Activated T-helper 1 cell treated with anti-CD3 and anti-CD28 coated beads, Interleukin-12 subunit alpha, Interleukin-12 subunit beta, Interleukin-2, Interleukin-4 antibody, amounts not matched to agents 30 ng/mL and 10 ng/mL and 1 ng/mL, durations not matched to agents 14 hours and 24 hours and 36 hours (primary cell): ENCODE data around the gene BCAS3. TPM values are rescaled to one million over a fixed set of nuclear protein-coding genes. Genes with fewer than 3 reads are reported as not detected.

Experiments
- DNase-seq: peaks from one replicate; pipeline ENCODE4 v3.0.0; 2021; ENCODE audit warnings: low spot score
- H3K27ac Mint-ChIP-seq: one replicate; pipeline ENCODE4 v1.8.0; 2021; ENCODE audit warnings: mild to moderate bottlenecking, mixed read lengths
- H3K27me3 Mint-ChIP-seq: one replicate; pipeline ENCODE4 v1.8.0; 2022; ENCODE audit warnings: mild to moderate bottlenecking, moderate library complexity, mixed read lengths; ENCODE audit not compliant: insufficient read depth
- H3K36me3 Mint-ChIP-seq: one replicate; pipeline ENCODE4 v1.8.0; 2021; ENCODE audit warnings: low read depth, mixed read lengths
- H3K4me1 Mint-ChIP-seq: one replicate; pipeline ENCODE4 v1.8.0; 2021; ENCODE audit warnings: low read depth, mixed read lengths
- H3K4me3 Mint-ChIP-seq: one replicate; pipeline ENCODE4 v1.8.0; 2021; ENCODE audit warnings: mild to moderate bottlenecking, moderate library complexity, mixed read lengths
- H3K9me3 Mint-ChIP-seq: one replicate; pipeline ENCODE4 v1.8.0; 2021; ENCODE audit warnings: mixed read lengths
- intact Hi-C: fragments of 100-400 bp; cut with micrococcal nuclease; formaldehyde crosslinking; loops from one replicate; pipeline ENCODE4 v1.15.1; 2024
- total RNA-seq: library from RNA; stranded (reverse); gene quantifications from 2 replicates; pipeline ENCODE4 v1.2.3, GENCODE V29; 2022

Gene BCAS3
- total RNA-seq, 1 donor from 2014 or later, result 8.3 TPM

DNA sequence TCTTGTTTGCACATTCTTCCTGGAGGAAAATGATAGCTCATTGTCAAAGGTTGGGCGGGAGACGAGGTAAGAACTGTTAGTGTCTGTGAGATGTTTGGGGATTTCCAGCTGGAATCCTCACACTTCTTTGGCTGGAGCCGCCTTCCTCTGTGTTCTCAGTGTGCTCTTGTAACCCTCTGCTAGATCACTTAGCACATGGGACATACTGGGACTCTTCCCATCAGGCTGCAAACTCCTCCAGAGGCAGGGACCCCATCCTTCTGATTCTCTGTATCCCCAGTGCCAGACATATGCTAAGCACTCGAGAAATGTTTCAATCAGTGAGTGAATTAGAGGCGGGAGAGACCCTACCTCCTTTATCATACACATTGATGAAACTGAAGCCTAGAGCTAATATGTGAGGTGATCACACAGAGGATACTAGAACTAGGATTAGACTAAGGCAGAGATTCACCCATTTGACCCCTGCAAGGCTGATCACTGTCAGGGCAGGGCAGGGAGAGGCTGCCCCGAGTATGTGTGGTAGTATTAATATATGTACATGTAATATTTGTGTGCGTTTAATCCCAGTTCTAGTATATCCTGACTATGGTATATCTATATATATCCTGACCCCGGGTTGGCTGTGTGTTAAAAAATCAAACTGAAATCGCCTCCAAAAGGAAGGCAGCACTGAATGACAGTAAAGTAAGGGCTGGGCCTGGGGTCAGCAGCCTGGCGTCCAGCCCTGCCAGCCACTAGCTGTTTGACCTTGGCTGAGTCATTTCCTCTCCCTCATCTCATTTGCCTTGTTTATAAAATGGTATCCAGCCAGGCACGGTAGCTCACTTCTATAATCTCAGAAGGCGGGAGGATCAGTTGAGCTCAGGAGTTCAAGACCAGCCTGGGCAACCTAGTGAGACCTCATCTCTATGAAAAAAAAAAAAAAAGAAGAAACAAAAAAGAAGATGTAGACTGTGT lies 646.5 kb downstream of the BCAS3 start:
- DNase-seq, result no peak
- Mint-ChIP-seq H3K4me1 (no peaks in the 10 kb centered on the region), H3K4me3 (no peak overlapping the region), H3K27me3 (peaks cover 6% of the 10 kb centered on the region), H3K27ac (no peak overlapping the region), H3K36me3 (no peaks in the 10 kb centered on the region), H3K9me3 (no peaks in the 10 kb centered on the region)
- intact Hi-C loops, result no loop called here

DNA sequence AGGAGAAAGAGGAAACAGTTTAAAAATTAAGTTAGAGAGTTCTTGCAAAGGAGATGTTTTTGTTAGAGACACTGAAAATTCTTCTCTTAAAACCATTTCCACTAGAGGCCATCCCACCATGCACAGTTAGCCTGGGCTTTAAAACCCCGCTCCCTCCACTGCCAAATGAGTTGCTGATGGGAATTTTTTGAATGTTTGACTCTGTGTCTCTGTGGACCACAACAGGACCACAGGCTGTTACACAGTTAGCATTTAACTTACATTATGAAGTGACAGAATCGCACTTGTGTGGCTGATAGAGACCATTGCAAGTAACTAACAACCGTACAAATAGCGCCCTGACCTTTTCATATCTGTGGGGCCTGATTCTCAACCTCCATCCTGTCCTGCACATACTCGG lies 647.3 kb downstream of the BCAS3 start:
- H3K27me3 Mint-ChIP-seq, result peaks cover 6% of the 10 kb centered on the region
- no peaks in the 10 kb centered on the region for H3K36me3 Mint-ChIP-seq
- no peaks in the 10 kb centered on the region for H3K9me3 Mint-ChIP-seq
- no peak overlapping the region for H3K27ac Mint-ChIP-seq
- DNase-seq, result no peak
- H3K4me1 Mint-ChIP-seq, result no peaks in the 10 kb centered on the region
- intact Hi-C loops, result no loop called here
- no peak overlapping the region for H3K4me3 Mint-ChIP-seq

- Mint-ChIP-seq H3K27ac (no peak overlapping the region), H3K4me3 (no peak overlapping the region), H3K4me1 (no peaks in the 10 kb centered on the region)
Observed at GRCh38 chr17:61325382-61326073, 647.9 kb downstream of the BCAS3 start.

DNA sequence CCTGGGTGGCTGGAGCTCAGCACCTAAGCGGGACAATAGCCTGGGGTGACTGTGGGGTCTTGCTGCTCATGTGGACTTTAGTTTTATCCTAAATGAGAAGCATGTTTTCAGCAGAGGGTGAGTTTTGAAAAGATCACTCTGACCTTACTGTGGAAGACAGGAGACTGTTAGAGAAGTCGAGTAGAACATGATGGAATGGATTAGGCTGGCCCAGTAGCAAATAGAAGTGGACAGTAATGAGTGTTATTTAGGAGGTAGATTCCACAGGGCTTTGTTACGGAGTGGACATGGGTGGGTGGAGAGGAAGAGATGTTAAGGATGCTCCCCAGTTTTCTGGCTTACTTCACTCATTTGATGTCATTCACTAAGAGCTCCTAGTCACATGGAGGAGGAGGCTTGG lies 648.7 kb downstream of the BCAS3 start:
- H3K4me1 Mint-ChIP-seq, result no peaks in the 10 kb centered on the region
- H3K27ac Mint-ChIP-seq, result no peak overlapping the region
- no peak overlapping the region for H3K4me3 Mint-ChIP-seq
- no peak for DNase-seq
- intact Hi-C loops, result no loop called here
- H3K27me3 Mint-ChIP-seq, result peaks cover 6% of the 10 kb centered on the region
- no peaks in the 10 kb centered on the region for H3K36me3 Mint-ChIP-seq
- no peaks in the 10 kb centered on the region for H3K9me3 Mint-ChIP-seq

More at GRCh38 chr17:61325382-61326073, 647.9 kb downstream of the BCAS3 start:
- Mint-ChIP-seq H3K27me3 (peaks cover 6% of the 10 kb centered on the region), H3K36me3 (no peaks in the 10 kb centered on the region), H3K9me3 (no peaks in the 10 kb centered on the region)
- no peak for DNase-seq
- intact Hi-C loops, result no loop called here

DNA sequence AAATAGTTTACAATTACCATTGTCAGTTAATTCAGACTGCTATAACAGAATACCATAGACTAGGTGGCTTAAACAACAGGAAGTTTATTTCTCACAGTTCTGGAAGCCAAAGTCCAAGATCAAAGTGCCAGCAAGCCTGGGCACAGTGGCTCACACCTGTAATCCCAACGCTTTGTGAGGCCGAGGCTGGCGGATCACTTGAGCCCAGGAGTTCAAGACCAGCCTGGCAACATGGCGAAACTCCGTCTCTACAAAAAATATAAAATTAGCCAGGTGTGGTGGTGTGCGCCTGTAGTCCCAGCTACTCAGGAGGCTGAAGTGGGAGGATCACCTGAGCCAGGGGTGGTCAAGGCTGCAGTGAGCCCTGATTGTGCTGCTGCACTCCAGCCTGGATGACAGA lies 650.7 kb downstream of the BCAS3 start:
- Mint-ChIP-seq H3K4me1 (no peaks in the 10 kb centered on the region), H3K36me3 (no peaks in the 10 kb centered on the region), H3K4me3 (no peak overlapping the region), H3K27me3 (peaks cover 4% of the 10 kb centered on the region), H3K27ac (no peak overlapping the region), H3K9me3 (no peaks in the 10 kb centered on the region)
- intact Hi-C loops, result no loop called here
- no peak for DNase-seq

GRCh38 chr17:61330174-61331150 lies 652.8 kb downstream of the BCAS3 start:
- H3K27ac Mint-ChIP-seq, result no peak overlapping the region

DNA sequence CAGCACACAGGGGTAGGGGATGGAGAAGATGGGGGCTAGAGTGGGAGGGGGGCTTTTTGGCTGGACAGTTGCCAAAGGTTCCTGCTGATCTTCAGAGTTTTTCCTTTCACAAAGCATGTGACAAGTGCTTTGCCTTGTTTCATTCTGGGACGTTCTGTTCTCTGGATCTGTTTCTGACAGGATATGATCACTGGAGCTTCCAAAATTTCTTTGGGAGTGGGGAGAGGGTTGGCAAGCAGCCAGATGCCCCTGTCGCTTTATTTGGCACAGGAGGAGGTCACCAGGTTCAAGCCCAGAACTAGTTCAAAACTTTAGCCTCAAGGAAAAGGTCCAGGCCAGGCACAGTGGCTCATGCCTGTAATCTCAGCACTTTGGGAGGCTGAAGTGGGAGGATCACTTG lies 653.5 kb downstream of the BCAS3 start:
- Mint-ChIP-seq H3K36me3 (no peaks in the 10 kb centered on the region), H3K4me3 (no peak overlapping the region), H3K27ac (no peak overlapping the region), H3K4me1 (no peaks in the 10 kb centered on the region), H3K9me3 (no peaks in the 10 kb centered on the region), H3K27me3 (no peaks in the 10 kb centered on the region)
- intact Hi-C loops, result no loop called here
- no peak for DNase-seq

More at GRCh38 chr17:61330174-61331150, 652.8 kb downstream of the BCAS3 start:
- no peaks in the 10 kb centered on the region for H3K4me1 Mint-ChIP-seq
- intact Hi-C loops, result no loop called here
- no peak overlapping the region for H3K4me3 Mint-ChIP-seq
- DNase-seq, result no peak
- no peaks in the 10 kb centered on the region for H3K9me3 Mint-ChIP-seq
- no peaks in the 10 kb centered on the region for H3K36me3 Mint-ChIP-seq
- H3K27me3 Mint-ChIP-seq, result no peaks in the 10 kb centered on the region

DNA sequence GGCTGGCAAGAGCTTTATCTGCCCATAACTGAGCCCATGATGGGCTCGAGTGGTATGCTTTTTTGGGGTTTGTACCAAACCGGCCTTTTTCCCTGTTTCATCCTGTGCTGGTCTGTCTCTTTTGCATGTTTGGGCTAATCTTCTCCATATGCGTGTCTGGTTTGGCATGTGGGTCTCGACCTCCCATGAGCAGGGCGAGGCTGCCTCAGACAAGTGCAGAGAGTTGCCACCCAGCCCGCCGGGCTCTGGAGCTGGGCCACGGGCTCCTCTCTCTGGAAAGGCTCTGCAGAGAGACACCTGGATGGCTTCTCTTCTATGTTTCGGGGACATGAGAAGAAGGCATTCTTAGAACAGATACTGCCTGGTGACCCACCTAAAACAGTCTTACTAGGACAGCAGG lies 654.2 kb downstream of the BCAS3 start:
- no peak for DNase-seq
- Mint-ChIP-seq H3K4me3 (no peak overlapping the region), H3K9me3 (no peaks in the 10 kb centered on the region), H3K4me1 (no peaks in the 10 kb centered on the region), H3K27ac (no peak overlapping the region), H3K36me3 (no peaks in the 10 kb centered on the region), H3K27me3 (no peaks in the 10 kb centered on the region)
- intact Hi-C loops, result no loop called here

- Mint-ChIP-seq H3K27ac (no peak overlapping the region), H3K4me3 (no peak overlapping the region), H3K4me1 (no peaks in the 10 kb centered on the region), H3K9me3 (no peaks in the 10 kb centered on the region), H3K36me3 (no peaks in the 10 kb centered on the region), H3K27me3 (no peaks in the 10 kb centered on the region)
- DNase-seq, result no peak
- intact Hi-C loops, result no loop called here
Observed at GRCh38 chr17:61333136-61333535, 655.5 kb downstream of the BCAS3 start.

GRCh38 chr17:61334673-61335072 lies 657.0 kb downstream of the BCAS3 start:
- Mint-ChIP-seq H3K4me3 (no peak overlapping the region), H3K9me3 (no peaks in the 10 kb centered on the region), H3K4me1 (no peaks in the 10 kb centered on the region), H3K27me3 (no peaks in the 10 kb centered on the region), H3K36me3 (no peaks in the 10 kb centered on the region), H3K27ac (no peak overlapping the region)
- no peak for DNase-seq
- intact Hi-C loops, result no loop called here

DNA sequence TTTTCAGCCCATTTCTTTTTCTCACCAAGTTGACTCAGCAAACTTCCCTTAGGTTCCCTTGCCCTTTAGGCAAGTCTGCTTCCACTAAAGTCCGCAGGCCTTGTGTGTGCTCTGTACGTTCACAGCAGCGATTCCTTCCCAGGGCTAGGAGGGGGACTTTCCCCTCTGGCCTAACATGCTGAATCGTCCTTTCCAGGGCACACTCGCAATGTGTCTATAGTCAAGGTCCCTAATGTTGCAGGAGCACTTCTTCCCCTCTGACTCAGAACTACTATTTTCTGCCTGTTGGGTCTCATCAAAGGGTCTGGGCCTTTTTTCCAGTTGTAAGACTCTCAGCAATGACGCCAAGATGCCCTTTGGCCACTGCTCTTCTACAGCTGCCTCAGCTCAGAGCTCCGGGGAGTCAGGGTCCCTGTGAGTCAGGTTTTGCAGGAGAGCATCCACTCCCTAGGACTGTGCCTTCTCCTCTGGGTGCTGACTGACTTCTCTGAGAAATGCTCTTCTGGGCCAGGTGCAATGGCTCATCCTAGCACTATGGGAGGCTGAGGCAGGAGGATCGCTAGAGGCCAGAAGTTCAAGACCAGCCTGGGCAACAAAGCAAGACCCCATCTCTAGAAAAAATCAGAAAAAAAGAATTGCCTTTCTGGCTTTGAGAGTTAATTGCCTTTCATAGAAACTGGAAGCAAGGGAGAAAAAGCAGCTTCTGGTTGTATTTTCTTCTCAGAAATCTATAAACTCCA lies 657.6 kb downstream of the BCAS3 start:
- H3K4me1 Mint-ChIP-seq, result no peaks in the 10 kb centered on the region
- no peaks in the 10 kb centered on the region for H3K36me3 Mint-ChIP-seq

More for the DNA sequence above, 657.6 kb downstream of the BCAS3 start:
- Mint-ChIP-seq H3K27me3 (no peaks in the 10 kb centered on the region), H3K27ac (no peak overlapping the region), H3K4me3 (no peak overlapping the region), H3K9me3 (no peaks in the 10 kb centered on the region)
- intact Hi-C loops, result no loop called here
- no peak for DNase-seq
